GM12878 (cell line): ENCODE results near the gene LYG1. TPM values are rescaled to one million over a fixed set of nuclear protein-coding genes. Genes with fewer than 3 reads are reported as not detected.
"Not testable (repeated sequence)": the region's sequence is repeated elsewhere in the genome, so short reads cannot be mapped to it uniquely, and the experiment has no call there.

Experiments
- ATAC-seq: fragments of 200-7000 bp; cut with Tn5 transposase; 3 replicates; pipeline ENCODE4 v1.9.1; 2020; ENCODE audit warnings: mild to moderate bottlenecking, moderate library complexity
- Bru-seq: library from RNA; stranded (reverse); fragments of 400-500 nt; gene quantifications from one replicate; lab custom pipeline; 2021; lab: Mats Ljungman, UMichigan
- BruChase-seq, 2 experiments: library from RNA; stranded (reverse); fragments of 400-500 nt; gene quantifications; one replicate each; lab custom pipeline; 2021; lab: Mats Ljungman, UMichigan
- BruUV-seq: library from RNA; stranded (reverse); fragments of 400-500 nt; replicated peaks from 2 replicates; lab custom pipeline; 2021; lab: Mats Ljungman, UMichigan
- CTCF ChIA-PET: fragments of 300-600 bp; sonication (Branson Sonifier 250); formaldehyde crosslinking; extraction: SDS; loops from one replicate; lab custom pipeline; 2021; ENCODE audit warnings: inconsistent platforms; lab: Yijun Ruan, JAX
- POLR2A ChIA-PET: fragments of 350-600 bp; formaldehyde crosslinking; extraction: SDS; loops from one replicate; lab custom pipeline; 2021; ENCODE audit warnings: inconsistent platforms; lab: Charles Lee
- RAD21 ChIA-PET: fragments of 300-600 bp; sonication (Branson Sonifier 250); formaldehyde crosslinking; loops from one replicate; lab custom pipeline; 2023; ENCODE audit warnings: antibody characterized with exemption; ENCODE audit not compliant: unreplicated experiment; lab: Charles Lee
- SMC1A ChIA-PET: fragments of 300-600 bp; sonication (Branson Sonifier 250); formaldehyde crosslinking; loops from one replicate; lab custom pipeline; 2023; ENCODE audit not compliant: unreplicated experiment, uncharacterized antibody; lab: Charles Lee
- DNase-seq: peaks from one replicate; pipeline ENCODE4 v3.0.0-alpha.2; 2011; ENCODE audit warnings: low read depth, low spot score
- FAIRE-seq: peaks from 3 replicates; lab custom pipeline; 2011; peaks lifted over from hg19 to GRCh38; lab: Jason Lieb, UNC
- H2AFZ ChIP-seq: 2 replicates; pipeline ENCODE4 v1.6.0; 2011; ENCODE audit warnings: low read depth, low read length, control low read depth; ENCODE audit not compliant: control insufficient read depth
- H3K27ac ChIP-seq: 2 replicates; pipeline ENCODE4 v1.5.1; 2011; ENCODE audit warnings: control low read depth; ENCODE audit not compliant: control insufficient read depth, insufficient read depth
- H3K27me3 ChIP-seq, 2 experiments: replicated peaks in 1 of 2; 2 replicates each; pipeline versions ENCODE4 v1.6.0 to v1.6.1; 2011; ENCODE audit warnings: low read length in 1 of 2; ENCODE audit not compliant: control insufficient read depth in 2 of 2, insufficient read depth in 2 of 2
- H3K36me3 ChIP-seq, 2 experiments: 2 replicates each; pipeline ENCODE4 v1.5.1; 2011; ENCODE audit warnings: low read length in 1 of 2; ENCODE audit not compliant: control insufficient read depth in 2 of 2, insufficient read depth in 2 of 2
- H3K4me1 ChIP-seq: 2 replicates; pipeline ENCODE4 v1.6.1; 2011; ENCODE audit warnings: mild to moderate bottlenecking, low read length, moderate library complexity, mixed read lengths; ENCODE audit not compliant: control insufficient read depth, insufficient read depth
- H3K4me2 ChIP-seq: 2 replicates; pipeline ENCODE4 v1.6.0; 2011; ENCODE audit warnings: control low read depth; ENCODE audit not compliant: control insufficient read depth, insufficient read depth
- H3K4me3 ChIP-seq: fragments of 200-600 bp; sonication (generic); 2 replicates; pipeline ENCODE4 v1.5.1; 2016
- H3K79me2 ChIP-seq: 2 replicates; pipeline ENCODE4 v1.6.0; 2011; ENCODE audit warnings: low read length; ENCODE audit not compliant: control insufficient read depth, insufficient read depth
- H3K9ac ChIP-seq: 2 replicates; pipeline ENCODE4 v1.8.0; 2011; ENCODE audit warnings: low read length, control low read depth, mixed read lengths; ENCODE audit not compliant: control insufficient read depth, insufficient read depth
- H3K9me3 ChIP-seq: replicated peaks from 3 replicates; pipeline ENCODE4 v1.5.1; 2011; ENCODE audit warnings: mild to moderate bottlenecking, low read length; ENCODE audit not compliant: control insufficient read depth, insufficient read depth
- H4K20me1 ChIP-seq: 2 replicates; pipeline ENCODE4 v1.6.0; 2011; ENCODE audit not compliant: control insufficient read depth, insufficient read depth
- CHD1 ChIP-seq: IDR thresholded peaks from 2 replicates; pipeline ENCODE4 v1.6.1; 2012; ENCODE audit warnings: low read depth, low read length, improper control_type of control experiment
- EED ChIP-seq: sonication (generic); IDR thresholded peaks from 2 replicates; pipeline ENCODE4 v1.6.1; 2016; ENCODE audit warnings: antibody characterized with exemption, low read depth
- HDGF ChIP-seq: fragments of 450-650 bp; IDR thresholded peaks from 2 replicates; pipeline ENCODE4 v1.6.1; 2016; ENCODE audit warnings: antibody characterized with exemption
- IRF5 ChIP-seq: fragments of 450-650 bp; IDR thresholded peaks from 2 replicates; pipeline ENCODE4 v1.6.1; 2017; ENCODE audit warnings: borderline replicate concordance
- MYB ChIP-seq: fragments of 150-350 bp; IDR thresholded peaks from 2 replicates; pipeline ENCODE4 v1.6.1; 2014; ENCODE audit warnings: mild to moderate bottlenecking, low read depth, low read length, borderline replicate concordance
- NR2F1 ChIP-seq: fragments of 450-650 bp; conservative IDR thresholded peaks from 2 replicates; pipeline ENCODE4 v1.6.1; 2017; ENCODE audit warnings: mild to moderate bottlenecking
- RAD21 ChIP-seq: IDR thresholded peaks from 2 replicates; pipeline ENCODE4 v1.6.1; 2011; ENCODE audit warnings: mild to moderate bottlenecking, low read depth, low read length, moderate library complexity; ENCODE audit not compliant: insufficient read depth
- RB1 ChIP-seq: fragments of 450-650 bp; formaldehyde crosslinking; IDR thresholded peaks from 2 replicates; pipeline ENCODE4 v1.6.1; 2017; ENCODE audit warnings: mild to moderate bottlenecking, borderline replicate concordance
- ZBTB11 ChIP-seq: fragments of 450-650 bp; formaldehyde crosslinking; IDR thresholded peaks from 2 replicates; pipeline ENCODE4 v1.5.0; 2022; ENCODE audit warnings: mild to moderate bottlenecking, missing genetic modification characterization
- WGBS: methylation state at CpG from one replicate; pipeline ENCODE4 v1.1.6; 2016; ENCODE audit warnings: low lambda C conversion rate; ENCODE audit not compliant: insufficient replicate concordance, insufficient coverage; ENCODE audit errors: missing lambda C conversion rate; 5-methylcytosine and 5-hydroxymethylcytosine counted together
- in situ Hi-C: fragments of 300-500 bp; cut with MboI; formaldehyde crosslinking; loops from 9 replicates; pipeline ENCODE4 v1.14.3; 2018; ENCODE audit warnings: mixed read lengths
- intact Hi-C: fragments of 100-400 bp; cut with micrococcal nuclease; formaldehyde crosslinking; loops from one replicate; pipeline ENCODE4 v1.14.2; 2022; ENCODE audit not compliant: unreplicated experiment
- long read RNA-seq, 2 experiments: library from polyadenylated mRNA; unstranded; transcript quantifications; one replicate each; pipeline ENCODE4 v2.0.0, GENCODE V29; 2019 to 2020
- polyA minus RNA-seq, 3 experiments: library from RNA; depleted of rRNA, polyadenylated mRNA; stranded (reverse); fragments of >200 nt; gene quantifications; 2 replicates each; pipeline ENCODE4 v1.2.3, GENCODE V29; 2011
- polyA plus RNA-seq, 11 experiments: library from polyadenylated mRNA; depleted of rRNA in 4 of 11; unstranded in 6 of 11; stranded (reverse) in 5 of 11; fragments of >200 nt; fragmentation: Nextera tagmentation in 4 of 11; fragmentation: Illumina TruSeq in 1 of 11; extraction: Ambion mirVana in 4 of 11; extraction: Trizol in 1 of 11; gene quantifications; 1 replicate in 1 of 11; 2 replicates in 10 of 11; pipeline versions ENCODE4 v1.2.1 to v1.2.3, GENCODE V29; 2011 to 2016; ENCODE audit warnings: inconsistent platforms in 2 of 11, missing spikeins in 2 of 11, low read depth in 1 of 11
- total RNA-seq, 4 experiments: library from RNA; depleted of rRNA in 3 of 4; stranded (reverse); fragments of >200 nt in 3 of 4; fragmentation: Illumina TruSeq in 1 of 4; extraction: Trizol in 1 of 4; gene quantifications; 2 replicates each; pipeline versions ENCODE4 v1.2.1 to v1.2.3, GENCODE V29; 2013 to 2021

The LYG1 gene
- 1.3 and 1.9 TPM in 2 replicates for total RNA-seq (2013; cell fraction: nucleolus; rRNA removed)
- total RNA-seq (2014; rRNA removed) (0.34 and 0.60 TPM in 2 replicates), total RNA-seq (2014; rRNA removed; fragmentation: Illumina TruSeq; extraction: Trizol) (0.27 and 0.41 TPM in 2 replicates), total RNA-seq (2021) (0.21 TPM in 1 of 2 replicates, not detected in the other), polyA plus RNA-seq (2011; rRNA removed) (1.3 TPM in 2 replicates), polyA plus RNA-seq (2014; fragmentation: Illumina TruSeq; extraction: Trizol) (0.88 and 1.8 TPM in 2 replicates), polyA plus RNA-seq (2014; fragmentation: Nextera tagmentation; extraction: Ambion mirVana) (1 to 10 TPM in 1 of 2 experiments, under 1 TPM in 1; 0.79 to 1.2 TPM), polyA plus RNA-seq (2014; rRNA removed) (0.70 and 0.72 TPM in 2 replicates), polyA plus RNA-seq (2016; fragmentation: Nextera tagmentation; extraction: Ambion mirVana) (under 1 TPM; 0.33 to 0.83 TPM), polyA minus RNA-seq (2011; rRNA and poly(A)+ RNA removed) (0.37 and 1.3 TPM in 2 replicates), Bru-seq, nascent RNA (percentile 45 among the genes with signal in this experiment), BruChase-seq, experiment 1, labeled RNA remaining after a 6-hour chase (percentile 60 among the genes with signal in this experiment), BruChase-seq, experiment 2, labeled RNA remaining after a 2-hour chase (percentile 59 among the genes with signal in this experiment)
- polyA plus RNA-seq (2011; ENCODE audit: low read depth): 0.88 TPM
- 0.72 and 1.3 TPM in 2 replicates for polyA plus RNA-seq (2011; cell fraction: cytosol; rRNA removed)
- polyA plus RNA-seq (2011; cell fraction: nucleus; rRNA removed): 4.4 and 6.0 TPM in 2 replicates
- 0.60 and 0.70 TPM in 2 replicates for polyA plus RNA-seq (2012)
- not detected in 2 replicates for polyA minus RNA-seq (2011; cell fraction: cytosol; rRNA and poly(A)+ RNA removed)
- 0.60 and 1.3 TPM in 2 replicates for polyA minus RNA-seq (2011; cell fraction: nucleus; rRNA and poly(A)+ RNA removed)
- long read RNA-seq, experiment 1: 0 reads
- long read RNA-seq, experiment 2, partial matches to known transcripts: 1 of 3 reads
- long read RNA-seq, experiment 2, other reads (novel, unspliced or antisense): 2 of 3 reads

DNA sequence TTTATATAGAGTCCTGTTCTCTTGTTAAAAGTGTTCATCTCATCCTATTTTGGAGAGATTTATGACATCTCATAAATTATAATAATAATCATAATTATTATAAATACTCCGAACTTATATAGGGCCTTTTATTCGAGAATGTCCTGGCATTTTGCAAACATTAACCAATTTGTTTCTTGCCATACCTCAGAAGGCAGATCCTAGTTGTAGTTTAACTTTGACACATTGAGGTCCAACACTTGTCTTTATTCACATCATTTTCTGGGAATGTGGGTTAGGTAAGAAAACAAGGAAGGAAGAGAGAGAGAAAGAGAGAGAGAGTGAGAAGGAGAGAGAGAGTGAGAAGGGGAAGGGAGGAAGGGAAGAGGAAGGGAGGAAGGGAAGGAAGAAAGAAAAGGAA is at the start of gene LYG1:
Gene LYG1, minus strand, starts transcription at position 101 of the 400 bp plus-strand sequence. CDS start 5,527 bp downstream, outside the sequence.
- SMC1A ChIA-PET, H3K4me1 ChIP-seq, DNase-seq, H3K79me2 ChIP-seq, RAD21 ChIA-PET, H3K9me3 ChIP-seq, H3K4me3 ChIP-seq, POLR2A ChIA-PET, H3K27ac ChIP-seq, H3K4me2 ChIP-seq, H4K20me1 ChIP-seq, ATAC-seq, H3K27me3 ChIP-seq, in situ Hi-C loops, CTCF ChIA-PET, intact Hi-C loops, BruUV-seq, H2AFZ ChIP-seq, H3K9ac ChIP-seq, H3K36me3 ChIP-seq: not testable (repeated sequence)
- peak; percentile 35 for FAIRE-seq
- WGBS: 98% methylated on average over 2 of the region's 2 CpGs

GRCh38 chr2:99350194-99350593 is 49.2 kb upstream of the LYG1 start:
- Histone ChIP-seq H4K20me1 (no peaks in the 10 kb centered on the region), H3K9me3 (no peaks in the 10 kb centered on the region), H3K27ac (no peak overlapping the region), H3K4me2 (no peak overlapping the region; the same call in 1 of the 2 replicates), H3K27me3 (no peaks in the 10 kb centered on the region), H3K4me1 (peaks cover 13% of the 10 kb centered on the region), H3K9ac (no peak overlapping the region), H3K36me3 (no peaks in the 10 kb centered on the region; a peak in 3 of 4 replicates), H3K4me3 (no peak overlapping the region), H3K79me2 (peaks cover 84% of the 10 kb centered on the region), H2AFZ (no peak overlapping the region)
- DNase-seq (no peak), ATAC-seq (no peak), FAIRE-seq (no peak)
- no TSS peak for BruUV-seq
- ChIA-PET POLR2A (interaction anchor here (0.6 to 3.9 kb wide), 2 partner anchors 12 to 1909 kb away, joined by 3 to 30 read pairs; partner anchors contain the start of gene EIF5B), CTCF (interaction anchor here (0.6 kb wide), 1 partner anchor 91 kb away, joined by 3 read pairs; no protein-coding TSS in a partner anchor), RAD21 (no interaction called here), SMC1A (interaction anchor here (0.6 to 0.8 kb wide), 3 partner anchors 24 to 48 kb away, joined by 3 read pairs; no protein-coding TSS in a partner anchor)
- in situ Hi-C loops (no loop called here), intact Hi-C loops (no loop called here)
- TF ChIP-seq HDGF (no peak), ZBTB11 (CRISPR knock-in tag) (no peak), EED (no peak), NR2F1 (no peak), IRF5 (no peak), CHD1 (no peak), MYB (no peak), RB1 (no peak), RAD21 (no peak)
